HepG2 (cell line): Measurements from ENCODE around the gene EDEM1. TPM values are rescaled to one million over a fixed set of nuclear protein-coding genes. Genes with fewer than 3 reads are reported as not detected.

Source experiments
- ATAC-seq: fragments of 200-7000 bp; cut with Tn5 transposase; 3 replicates; pipeline ENCODE4 v1.9.1; 2020; ENCODE audit warnings: mild to moderate bottlenecking, moderate library complexity
- BruUV-seq: library from RNA; stranded (reverse); fragments of 400-500 nt; replicated peaks from 2 replicates; lab custom pipeline; 2021; lab: Mats Ljungman, UMichigan
- CTCF ChIA-PET: fragments of 300-600 bp; formaldehyde crosslinking; extraction: SDS; loops from one replicate; lab custom pipeline; 2021; ENCODE audit warnings: low total read pairs, inconsistent platforms, low intra/inter-chr PET ratio; lab: Yijun Ruan, JAX
- POLR2A ChIA-PET: fragments of 350-600 bp; sonication (Branson Sonifier 250); formaldehyde crosslinking; loops from one replicate; lab custom pipeline; 2020; ENCODE audit warnings: antibody characterized with exemption, inconsistent platforms; lab: Yijun Ruan, JAX
- DNase-seq: peaks from one replicate; pipeline ENCODE4 v3.0.0-alpha.2; 2015; ENCODE audit warnings: low spot score
- FAIRE-seq: peaks from 3 replicates; lab custom pipeline; 2011; peaks lifted over from hg19 to GRCh38; lab: Jason Lieb, UNC
- H2AFZ ChIP-seq: one replicate; pipeline ENCODE4 v1.6.1; 2011; ENCODE audit warnings: low read length, inconsistent platforms
- H3K27ac ChIP-seq: fragments of 300-600 bp; 3 replicates; pipeline ENCODE4 v1.8.0; 2011; ENCODE audit warnings: mixed run types, mild to moderate bottlenecking, mixed read lengths, low read length, inconsistent platforms; ENCODE audit not compliant: insufficient read depth; ENCODE audit errors: extremely low read length
- H3K27me3 ChIP-seq, 2 experiments: fragments of 200-600 bp in 1 of 2; 2 replicates in 1 of 2; 3 replicates in 1 of 2; pipeline versions ENCODE4 v1.6.0 to v1.8.0; 2011; ENCODE audit warnings: low read length in 2 of 2, mild to moderate bottlenecking in 2 of 2, moderate library complexity in 2 of 2, inconsistent platforms in 1 of 2; ENCODE audit not compliant: insufficient read depth in 2 of 2, control insufficient read depth in 1 of 2
- H3K36me3 ChIP-seq, 2 experiments: fragments of 200-600 bp in 1 of 2; replicated peaks in 1 of 2; 2 replicates in 1 of 2; 3 replicates in 1 of 2; pipeline versions ENCODE4 v1.5.1 to v1.8.0; 2011; ENCODE audit warnings: low read length in 2 of 2, inconsistent platforms in 1 of 2; ENCODE audit not compliant: insufficient read depth in 2 of 2, control insufficient read depth in 1 of 2
- H3K4me1 ChIP-seq: 2 replicates; pipeline ENCODE4 v1.5.1; 2012; ENCODE audit warnings: low read length, inconsistent platforms; ENCODE audit not compliant: insufficient read depth
- H3K4me2 ChIP-seq: 2 replicates; pipeline ENCODE4 v1.6.0; 2011; ENCODE audit warnings: low read depth, low read length, inconsistent platforms
- H3K4me3 ChIP-seq, 3 experiments: fragments of 200-600 bp in 1 of 3; sonication (generic), shearing (Covaris generic) in 1 of 3; replicated peaks in 1 of 3; 2 replicates each; pipeline ENCODE4 v1.5.1; 2011 to 2016; ENCODE audit warnings: low read length in 3 of 3, inconsistent platforms in 2 of 3, low read depth in 2 of 3, mild to moderate bottlenecking in 2 of 3, control low read depth in 1 of 3, mixed read lengths in 1 of 3; ENCODE audit not compliant: insufficient read depth in 1 of 3
- H3K79me2 ChIP-seq: one replicate; pipeline ENCODE4 v1.6.1; 2011; ENCODE audit warnings: low read length, inconsistent platforms; ENCODE audit not compliant: insufficient read depth
- H3K9ac ChIP-seq: 2 replicates; pipeline ENCODE4 v1.6.0; 2011; ENCODE audit warnings: mild to moderate bottlenecking, low read depth, low read length, inconsistent platforms; ENCODE audit not compliant: insufficient read depth
- H3K9me3 ChIP-seq: 2 replicates; pipeline ENCODE4 v1.5.1; 2012; ENCODE audit warnings: mild to moderate bottlenecking, low read length
- H4K20me1 ChIP-seq: 2 replicates; pipeline ENCODE4 v1.6.0; 2011; ENCODE audit warnings: inconsistent platforms, mild to moderate bottlenecking, low read length, moderate library complexity; ENCODE audit not compliant: insufficient read depth
- MATR3 ChIP-seq: sonication (generic); formaldehyde crosslinking; IDR thresholded peaks from 2 replicates; pipeline ENCODE4 v1.4.0; 2020; ENCODE audit warnings: missing genetic modification reagents
- PHF5A ChIP-seq: IDR thresholded peaks from one replicate; pipeline ENCODE4 v1.6.1; 2018; ENCODE audit warnings: low read depth, missing genetic modification reagents; ENCODE audit not compliant: unreplicated experiment
- SNAPC2 ChIP-seq: sonication (generic); formaldehyde crosslinking; IDR thresholded peaks from 2 replicates; pipeline ENCODE4 v1.8.1; 2022; ENCODE audit warnings: mild to moderate bottlenecking, missing genetic modification reagents
- SOX5 ChIP-seq: IDR thresholded peaks from 2 replicates; pipeline ENCODE4 v1.6.1; 2016; ENCODE audit warnings: borderline replicate concordance
- ZNF430 ChIP-seq: sonication (generic); formaldehyde crosslinking; IDR thresholded peaks from 2 replicates; pipeline ENCODE4 v1.9.0; 2021; ENCODE audit warnings: mild to moderate bottlenecking, missing genetic modification reagents
- ZNF570 ChIP-seq: sonication (generic); formaldehyde crosslinking; IDR thresholded peaks from 2 replicates; pipeline ENCODE4 v1.4.0; 2020; ENCODE audit warnings: mild to moderate bottlenecking, missing genetic modification reagents, borderline replicate concordance
- WGBS: methylation state at CpG from one replicate; pipeline ENCODE4 v1.1.6; 2017; ENCODE audit warnings: low lambda C conversion rate; 5-methylcytosine and 5-hydroxymethylcytosine counted together
- in situ Hi-C: cut with HindIII; loops from 2 replicates; pipeline ENCODE4 v1.10.0; 2017; ENCODE audit warnings: low pct_unique_long_range_greater_than_20kb; ENCODE audit not compliant: extremely low pct_ligation_motif_present
- intact Hi-C: fragments of 100-400 bp; cut with micrococcal nuclease; formaldehyde crosslinking; loops from one replicate; pipeline ENCODE4 v1.10.0; 2022; ENCODE audit not compliant: unreplicated experiment
- polyA plus RNA-seq, 8 experiments: library from polyadenylated mRNA; depleted of rRNA in 3 of 8; stranded (reverse) in 7 of 8; unstranded in 1 of 8; fragments of >200 nt; fragmentation: Illumina TruSeq in 4 of 8; extraction: Trizol in 4 of 8; gene quantifications; 2 replicates each; pipeline versions ENCODE4 v1.2.1 to v1.2.3, GENCODE V29; 2011 to 2016; ENCODE audit warnings: low read depth in 4 of 8, missing spikeins in 1 of 8, mixed read lengths in 1 of 8; ENCODE audit not compliant: insufficient read depth in 1 of 8
- total RNA-seq, 5 experiments: library from RNA; depleted of rRNA; stranded (reverse); fragments of >200 nt; fragmentation: Illumina TruSeq; extraction: Trizol; gene quantifications; 2 replicates each; pipeline ENCODE4 v1.2.3, GENCODE V29; 2016; ENCODE audit warnings: low read depth in 1 of 5
- TF ChIP-seq, protein P1 (sequence below): sonication (generic); formaldehyde crosslinking; IDR thresholded peaks from 2 replicates; pipeline ENCODE4; 2020; ENCODE audit warnings: missing genetic modification reagents, mild to moderate bottlenecking, borderline replicate concordance

Gene EDEM1
- total and polyA plus RNA-seq, 2 of the 13 experiments (the other 11 are each of a cell fraction or from before 2014, with no cell fraction given) = 13.8 to 25.8 TPM

DNA sequence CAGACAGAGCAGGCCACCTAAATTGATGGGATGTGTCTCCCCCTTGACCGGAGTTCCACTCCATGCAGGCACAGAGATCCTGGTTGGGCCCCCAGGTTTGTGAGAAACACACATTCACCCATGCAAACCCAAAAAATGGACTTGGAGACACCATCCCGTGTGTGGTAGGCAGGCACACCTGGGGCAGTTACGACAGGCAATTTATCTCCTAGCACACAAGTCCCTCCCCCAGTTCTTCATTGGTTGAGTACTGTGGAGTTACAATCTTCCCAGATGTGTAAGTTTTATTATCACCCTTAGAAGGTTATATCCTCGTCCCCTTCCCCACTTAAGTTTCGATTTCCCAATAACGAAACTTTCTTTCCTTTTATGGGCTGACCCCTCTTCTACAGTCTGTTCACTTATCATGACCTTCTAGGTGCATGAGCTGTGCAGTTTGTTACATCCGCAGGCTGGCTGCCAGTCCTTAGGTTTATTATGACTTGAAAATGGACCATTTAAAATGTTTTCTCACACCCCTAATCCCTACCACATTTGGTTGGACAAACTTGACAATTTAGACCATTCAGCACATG is 38.1 kb upstream of the EDEM1 start:
- Histone ChIP-seq H3K27ac (no peak overlapping the region), H4K20me1 (peaks cover 2% of the 10 kb centered on the region; the same call in 1 of the 2 replicates), H3K4me2 (no peak overlapping the region), H2AFZ (no peak overlapping the region), H3K79me2 (peaks cover 91% of the 10 kb centered on the region), H3K36me3 (no peaks in the 10 kb centered on the region; a peak in 3 of 5 replicates), H3K27me3 (no peaks in the 10 kb centered on the region), H3K4me3 (no peak overlapping the region), H3K4me1 (no peaks in the 10 kb centered on the region), H3K9me3 (no peaks in the 10 kb centered on the region), H3K9ac (no peak overlapping the region)
- ChIA-PET POLR2A (no interaction called here), CTCF (no interaction called here)
- FAIRE-seq (no peak), DNase-seq (no peak), ATAC-seq (no peak)
- in situ Hi-C loops = no loop called here
- WGBS = 95% methylated on average over 6 of the region's 7 CpGs
- TF ChIP-seq, protein P1, sequence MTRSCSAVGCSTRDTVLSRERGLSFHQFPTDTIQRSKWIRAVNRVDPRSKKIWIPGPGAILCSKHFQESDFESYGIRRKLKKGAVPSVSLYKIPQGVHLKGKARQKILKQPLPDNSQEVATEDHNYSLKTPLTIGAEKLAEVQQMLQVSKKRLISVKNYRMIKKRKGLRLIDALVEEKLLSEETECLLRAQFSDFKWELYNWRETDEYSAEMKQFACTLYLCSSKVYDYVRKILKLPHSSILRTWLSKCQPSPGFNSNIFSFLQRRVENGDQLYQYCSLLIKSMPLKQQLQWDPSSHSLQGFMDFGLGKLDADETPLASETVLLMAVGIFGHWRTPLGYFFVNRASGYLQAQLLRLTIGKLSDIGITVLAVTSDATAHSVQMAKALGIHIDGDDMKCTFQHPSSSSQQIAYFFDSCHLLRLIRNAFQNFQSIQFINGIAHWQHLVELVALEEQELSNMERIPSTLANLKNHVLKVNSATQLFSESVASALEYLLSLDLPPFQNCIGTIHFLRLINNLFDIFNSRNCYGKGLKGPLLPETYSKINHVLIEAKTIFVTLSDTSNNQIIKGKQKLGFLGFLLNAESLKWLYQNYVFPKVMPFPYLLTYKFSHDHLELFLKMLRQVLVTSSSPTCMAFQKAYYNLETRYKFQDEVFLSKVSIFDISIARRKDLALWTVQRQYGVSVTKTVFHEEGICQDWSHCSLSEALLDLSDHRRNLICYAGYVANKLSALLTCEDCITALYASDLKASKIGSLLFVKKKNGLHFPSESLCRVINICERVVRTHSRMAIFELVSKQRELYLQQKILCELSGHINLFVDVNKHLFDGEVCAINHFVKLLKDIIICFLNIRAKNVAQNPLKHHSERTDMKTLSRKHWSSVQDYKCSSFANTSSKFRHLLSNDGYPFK (CRISPR knock-in tag) = no peak
- TF ChIP-seq ZNF430 (CRISPR knock-in tag) = no peak
- no peak for TF ChIP-seq PHF5A (CRISPR knock-in tag)
- no peak for TF ChIP-seq SOX5 (CRISPR knock-in tag)
- TF ChIP-seq SNAPC2 = no peak
- TF ChIP-seq MATR3 (CRISPR knock-in tag) = no peak
- no peak for TF ChIP-seq ZNF570
- intact Hi-C loops = no loop called here
- BruUV-seq = no TSS peak
